Renal cortical epithelial cell (primary cell): Measurements from ENCODE around the gene ISCU. TPM values are rescaled to one million over a fixed set of nuclear protein-coding genes. Genes with fewer than 3 reads are reported as not detected.
"Not testable (repeated sequence)": the region's sequence is repeated elsewhere in the genome, so short reads cannot be mapped to it uniquely, and the experiment has no call there.

Source experiments
- DNase-seq: peaks from one replicate; pipeline ENCODE4 v3.0.0-alpha.2; 2011; ENCODE audit warnings: low read depth
- total RNA-seq: library from RNA; depleted of rRNA; stranded (reverse); fragments of >200 nt; gene quantifications from 2 replicates; pipeline ENCODE4 v1.2.3, GENCODE V29; 2014

ISCU gene
- total RNA-seq, 1 donor from 2014 or later, result 149 TPM

DNA sequence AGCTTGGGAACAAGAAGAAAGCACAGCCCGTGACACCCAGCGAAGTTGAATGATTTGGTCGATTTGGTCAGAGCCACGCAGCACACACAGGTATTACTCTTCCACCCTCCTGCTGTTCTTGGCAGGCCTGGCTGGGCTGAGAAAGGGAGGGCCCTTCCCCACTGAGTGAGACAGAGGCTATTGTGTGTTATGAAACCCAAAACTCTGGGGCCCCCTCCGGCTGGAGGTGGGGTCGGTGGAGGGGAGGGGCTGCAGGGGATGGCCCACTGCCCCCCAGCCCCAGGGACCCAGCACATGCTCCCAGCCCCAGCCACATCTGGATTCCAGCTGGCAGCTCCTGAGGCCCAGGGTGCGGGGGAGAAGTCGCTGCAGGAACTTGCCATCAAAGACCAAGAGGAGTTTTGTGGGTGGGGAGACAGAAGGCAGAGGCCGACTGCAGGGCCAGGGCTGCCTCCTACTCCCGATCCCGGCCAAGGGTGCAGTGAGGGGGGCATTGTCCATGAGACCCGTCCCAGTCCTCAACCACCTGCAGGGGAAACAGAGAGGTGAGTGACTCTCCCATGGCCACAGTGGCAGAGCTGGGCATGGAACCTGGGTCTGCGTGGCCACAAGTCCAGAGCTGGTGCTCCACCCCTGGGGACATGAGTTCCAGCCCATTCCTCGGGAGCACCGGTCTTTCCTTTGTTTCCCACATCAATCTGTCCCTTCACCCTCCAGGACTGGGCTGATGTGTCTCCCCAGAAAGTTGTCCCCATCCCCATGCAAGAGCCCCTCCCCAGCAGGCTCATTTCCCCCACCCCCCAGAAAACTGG, 26.8 kb downstream of the ISCU start:
- DNase-seq, result peak; percentile 28

DNA sequence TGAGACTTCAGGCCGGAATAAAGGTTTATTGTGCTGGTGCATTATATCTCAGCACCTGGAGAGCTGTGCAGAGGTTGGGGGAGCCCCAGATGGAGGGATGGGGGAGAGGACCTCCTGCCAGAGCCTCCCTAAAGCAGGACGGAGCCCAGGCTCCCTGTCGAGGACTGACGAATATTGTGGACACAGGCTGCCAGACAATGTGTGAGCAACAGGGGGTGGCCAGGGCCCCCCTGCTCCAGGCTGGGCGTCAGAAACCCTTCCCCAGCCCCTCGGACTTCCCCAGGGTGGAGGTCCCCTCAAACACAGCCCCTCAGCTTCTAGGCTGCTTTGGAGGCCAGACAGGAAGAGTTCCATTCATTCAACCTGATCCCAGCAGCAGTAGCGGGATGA, 27.4 kb downstream of the ISCU start:
- no peak for DNase-seq

DNA sequence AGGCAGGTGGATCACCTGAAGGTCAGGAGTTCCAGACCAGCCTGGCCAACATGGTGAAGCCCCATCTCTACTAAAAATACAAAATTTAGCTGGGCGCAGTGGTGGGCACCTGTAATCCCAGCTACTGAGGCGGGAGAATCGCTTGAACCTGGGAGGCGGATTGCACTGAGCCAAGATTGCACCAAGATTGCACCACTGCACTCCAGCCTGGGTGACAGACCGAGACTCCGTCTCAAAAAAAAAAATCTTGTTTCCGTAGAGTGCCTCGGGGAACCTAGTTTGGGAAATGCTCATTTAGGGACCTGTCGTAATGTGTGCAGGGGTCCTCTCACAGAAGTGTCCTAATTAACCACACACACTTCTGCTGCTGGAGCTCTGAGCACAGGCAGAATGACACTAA, 28.1 kb downstream of the ISCU start:
- not testable (repeated sequence) for DNase-seq

DNA sequence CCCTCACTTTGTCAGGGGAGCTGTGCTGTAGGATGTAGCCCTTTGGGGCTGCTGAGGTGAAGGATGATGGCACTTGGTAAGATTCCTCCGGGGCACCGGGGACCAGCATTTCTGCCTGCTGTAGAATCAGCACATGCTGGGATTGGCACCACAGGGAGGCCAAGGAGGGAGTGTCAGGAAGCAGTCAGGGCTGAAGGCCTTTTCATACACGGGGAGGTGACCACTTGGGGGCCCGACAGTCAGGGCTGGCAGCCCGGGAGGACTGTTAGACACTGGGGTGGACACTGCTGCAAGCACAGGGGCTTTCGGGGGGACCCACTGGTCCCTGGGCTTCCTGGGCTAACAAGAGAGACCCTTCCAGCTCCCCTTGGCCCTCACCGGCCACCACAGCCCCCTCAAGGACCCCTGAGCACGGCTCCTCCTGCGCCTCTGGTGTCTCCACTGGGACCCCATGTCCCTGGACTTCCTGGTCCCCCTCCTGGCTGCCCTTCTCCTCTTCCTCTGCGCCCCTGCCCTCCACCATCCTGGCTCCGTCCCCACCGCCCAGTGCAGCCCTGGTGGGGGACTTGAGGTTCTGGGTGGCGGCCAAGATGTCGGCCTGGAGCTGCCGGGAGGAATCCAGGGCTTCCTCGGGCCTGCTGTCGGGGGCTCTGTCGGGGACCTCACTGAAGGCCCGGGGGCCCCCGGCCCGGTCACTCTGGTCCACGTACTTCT, 29.0 kb downstream of the ISCU start:
- DNase-seq, result no peak

DNA sequence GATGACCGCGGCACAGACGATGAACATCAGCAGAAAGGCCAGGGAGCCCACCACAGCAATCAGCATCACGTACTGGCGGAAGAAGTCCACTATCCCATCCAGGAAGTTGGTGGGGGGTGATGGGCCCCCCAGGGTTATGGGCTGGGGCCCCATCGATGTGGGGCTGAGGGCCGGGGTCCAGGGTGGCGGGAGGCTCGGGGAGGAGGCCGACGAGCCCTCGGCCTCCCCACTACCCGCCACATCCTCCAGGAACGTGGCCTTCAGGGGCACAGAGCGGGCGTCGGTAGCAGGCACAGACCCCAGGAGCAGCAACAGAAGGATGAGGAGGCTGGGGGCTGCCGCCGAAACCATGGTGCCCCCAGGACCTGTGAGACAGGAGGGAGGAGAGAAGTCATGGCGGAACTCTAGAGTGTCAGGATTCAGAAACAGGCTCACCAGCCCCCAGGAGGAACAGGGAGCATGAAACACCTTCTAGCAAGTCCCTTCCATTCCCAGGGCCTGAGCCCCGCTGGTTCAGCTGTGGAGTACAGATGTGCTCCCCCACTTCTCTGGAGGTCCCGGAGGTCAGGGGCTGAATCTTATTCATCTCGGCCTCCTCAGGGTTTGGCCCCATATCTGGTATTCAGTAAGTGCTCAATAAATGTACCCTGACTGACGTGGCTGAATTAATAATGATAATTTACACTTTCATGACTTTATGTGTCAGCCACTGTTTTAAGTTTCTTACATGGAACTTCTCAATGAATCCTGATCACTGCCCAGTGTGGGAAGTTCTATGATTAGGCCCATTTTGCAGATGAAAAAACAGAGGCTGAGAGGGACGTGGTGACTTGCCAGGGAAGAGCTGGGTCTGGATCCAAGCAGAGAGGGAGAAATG, 29.9 kb downstream of the ISCU start:
- DNase-seq, result no peak

DNA sequence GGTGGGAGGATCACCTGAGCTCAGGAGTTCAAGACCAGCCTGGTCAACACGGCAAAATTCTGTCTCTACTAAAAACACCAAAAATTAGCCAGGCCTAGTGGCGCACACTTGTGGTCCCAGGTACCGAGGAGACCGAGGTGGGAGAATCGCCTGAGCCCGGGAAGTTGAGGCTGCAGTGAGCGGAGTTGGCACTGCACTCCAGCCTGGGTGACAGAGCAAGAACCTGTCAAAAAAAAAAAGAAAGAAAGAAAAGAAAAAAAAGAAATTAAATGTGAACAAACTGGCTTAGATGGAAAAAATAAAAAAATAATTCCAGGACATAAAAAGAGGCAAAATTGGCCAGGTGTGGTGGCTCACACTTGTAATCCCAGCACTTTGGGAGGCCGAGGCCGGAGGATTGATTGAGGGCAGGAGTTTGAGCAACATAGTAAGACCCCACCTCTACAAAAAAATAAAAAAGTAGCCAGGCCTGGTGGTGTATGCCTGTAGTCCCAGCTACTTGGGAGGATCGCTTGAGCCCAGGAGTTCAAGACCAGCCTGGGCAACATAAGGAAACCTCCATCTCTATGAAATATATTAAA, 32.0 kb downstream of the ISCU start:
- no peak for DNase-seq

DNA sequence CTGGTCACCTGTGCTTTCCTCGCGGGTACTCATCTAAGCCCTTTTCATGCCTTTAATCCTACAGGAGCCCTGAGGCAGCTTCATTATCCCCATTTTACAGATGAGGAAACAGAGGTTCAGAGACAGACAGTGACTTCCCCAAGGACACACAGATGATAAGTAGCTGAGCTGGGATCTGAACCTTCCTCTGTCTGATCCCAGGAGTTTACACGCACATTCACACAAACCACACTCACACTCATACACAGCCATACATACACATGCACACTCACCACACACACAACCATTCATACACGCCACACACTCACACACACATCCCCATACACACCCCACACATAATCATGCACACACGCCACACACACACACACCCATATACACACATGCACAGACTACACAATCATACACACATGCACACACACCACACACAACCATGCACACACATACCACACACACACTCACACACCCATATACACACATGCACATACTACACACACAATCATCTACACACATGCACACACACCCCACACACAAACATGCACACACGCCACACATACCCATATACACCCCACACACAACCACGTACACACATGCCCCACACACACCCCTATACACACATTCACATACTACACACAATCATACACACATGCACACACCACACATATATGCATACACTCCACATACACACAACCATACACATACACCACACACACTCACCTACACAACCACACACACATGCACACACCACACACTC, 32.7 kb downstream of the ISCU start:
- DNase-seq, result no peak

DNA sequence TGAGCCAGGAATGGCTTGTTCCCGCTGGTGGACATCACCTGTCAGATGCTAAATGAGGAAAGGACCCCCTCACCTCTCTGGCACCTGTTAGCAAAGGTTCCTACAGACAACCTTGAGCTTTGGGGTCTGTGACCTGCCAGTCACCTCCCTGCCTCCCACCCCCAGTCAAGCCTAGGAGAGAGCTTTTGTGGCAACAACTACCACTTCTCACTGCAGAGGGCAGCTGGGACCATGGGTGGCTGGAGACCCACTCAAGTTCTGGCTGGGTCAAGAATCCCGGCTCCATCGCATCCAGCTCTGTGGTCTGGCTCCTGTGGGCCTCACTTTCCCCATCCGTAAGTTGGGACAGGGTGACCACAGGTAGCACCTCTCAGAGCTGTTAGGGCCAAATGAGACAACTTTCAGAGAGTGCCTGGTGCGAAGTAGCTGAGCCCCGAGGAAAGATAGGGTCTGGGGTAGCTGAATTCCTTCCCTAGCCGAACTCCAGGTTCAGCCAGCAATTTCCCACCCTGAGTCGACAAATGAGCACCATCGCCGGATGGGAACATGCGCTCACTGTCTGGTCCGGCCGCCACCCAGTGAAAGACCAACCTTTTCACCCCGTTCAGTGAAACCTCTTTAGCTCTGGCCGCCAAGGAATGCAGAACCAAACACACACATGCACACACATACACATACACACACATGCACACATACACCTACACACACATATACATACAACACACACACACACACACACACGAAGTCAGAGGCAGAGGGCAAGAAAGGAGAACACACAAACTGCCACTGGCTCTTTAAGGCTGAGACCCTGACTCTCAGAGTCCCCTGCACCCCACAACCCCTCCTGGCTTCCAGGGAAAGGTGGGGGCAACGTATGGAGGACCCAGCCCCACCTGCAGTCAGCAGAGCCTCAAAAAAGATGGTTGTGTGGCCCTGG, 33.6 kb downstream of the ISCU start:
- no peak for DNase-seq

DNA sequence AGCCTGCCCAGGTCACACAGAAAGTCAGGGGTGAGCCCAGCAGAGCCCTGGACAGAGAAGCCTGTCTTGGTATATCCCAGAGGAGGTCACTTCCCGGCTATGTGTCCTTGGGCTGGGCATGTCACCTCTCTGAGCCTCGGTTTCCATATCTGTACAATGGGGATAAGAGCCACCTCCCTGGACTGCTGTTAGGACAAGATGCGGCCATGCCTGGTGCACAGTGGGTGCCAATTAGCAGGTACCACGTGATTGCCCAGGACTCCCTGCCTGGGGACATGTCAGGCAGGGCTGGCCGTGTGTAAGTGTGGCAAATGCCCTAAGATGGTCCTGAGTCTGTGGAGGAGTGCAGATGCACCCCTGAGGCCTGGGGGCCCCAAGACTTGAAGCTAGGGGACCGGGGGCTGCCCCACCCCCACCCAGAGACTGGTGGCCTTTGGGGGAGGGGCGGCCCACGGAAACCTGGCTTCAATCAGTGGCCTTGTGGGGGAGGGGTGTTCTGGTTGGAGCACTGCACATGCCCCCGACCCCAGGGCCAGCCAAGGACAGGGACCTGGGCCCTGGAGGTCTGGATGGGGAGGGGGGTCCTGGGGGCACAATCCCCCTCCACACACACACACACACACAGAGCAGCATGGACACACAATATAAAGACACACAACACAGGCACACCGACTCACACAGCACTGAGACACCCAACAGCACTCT, 34.6 kb downstream of the ISCU start:
- DNase-seq, result no peak

DNA sequence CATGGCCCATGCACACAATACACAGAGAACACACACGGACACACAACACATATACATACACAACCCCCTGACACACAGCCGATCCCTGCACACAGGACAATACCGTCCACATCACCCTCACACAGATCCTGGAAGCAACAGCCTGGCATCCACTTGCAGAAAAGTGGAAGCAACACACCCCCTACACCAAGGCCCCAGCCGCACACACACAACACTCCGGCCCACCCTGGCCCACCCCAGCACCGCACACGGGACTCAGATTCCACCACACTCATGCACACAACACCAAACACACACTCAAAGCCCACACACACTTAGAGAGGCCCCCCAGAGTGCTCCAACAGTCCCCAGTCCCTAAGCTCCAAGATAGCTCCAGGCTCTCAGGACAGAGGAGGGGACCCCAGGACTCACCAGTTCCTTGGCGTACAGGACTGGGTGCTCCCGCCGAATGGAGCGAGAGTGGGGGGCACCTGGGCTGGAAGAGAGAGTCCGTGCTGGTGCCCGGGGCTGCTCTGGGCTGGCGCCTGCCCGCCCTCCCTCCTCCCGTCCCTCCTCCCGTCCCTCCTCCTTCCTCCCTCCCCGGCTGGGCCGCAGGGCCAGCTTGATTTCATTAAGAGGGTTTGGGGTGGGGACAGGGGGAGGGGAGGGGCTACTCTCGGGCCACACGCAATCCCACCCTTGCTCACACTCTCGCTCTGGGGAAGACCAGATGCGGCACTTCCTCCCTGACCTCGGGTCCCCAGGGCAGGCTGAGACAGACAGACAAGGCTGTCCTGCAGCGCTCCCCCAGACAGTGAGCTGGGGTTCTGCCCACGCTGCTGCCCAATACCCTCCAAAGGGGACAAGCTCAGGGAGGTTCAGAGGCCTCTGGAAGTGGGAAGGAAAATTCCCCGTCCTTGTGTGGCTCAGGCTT, 35.4 kb downstream of the ISCU start, which contains the start of gene TMEM119:
Gene TMEM119 (minus strand): TSS at position 526 of the 913 bp plus-strand sequence. CDS start 5,701 bp downstream, outside the sequence.
- no peak for DNase-seq

DNA sequence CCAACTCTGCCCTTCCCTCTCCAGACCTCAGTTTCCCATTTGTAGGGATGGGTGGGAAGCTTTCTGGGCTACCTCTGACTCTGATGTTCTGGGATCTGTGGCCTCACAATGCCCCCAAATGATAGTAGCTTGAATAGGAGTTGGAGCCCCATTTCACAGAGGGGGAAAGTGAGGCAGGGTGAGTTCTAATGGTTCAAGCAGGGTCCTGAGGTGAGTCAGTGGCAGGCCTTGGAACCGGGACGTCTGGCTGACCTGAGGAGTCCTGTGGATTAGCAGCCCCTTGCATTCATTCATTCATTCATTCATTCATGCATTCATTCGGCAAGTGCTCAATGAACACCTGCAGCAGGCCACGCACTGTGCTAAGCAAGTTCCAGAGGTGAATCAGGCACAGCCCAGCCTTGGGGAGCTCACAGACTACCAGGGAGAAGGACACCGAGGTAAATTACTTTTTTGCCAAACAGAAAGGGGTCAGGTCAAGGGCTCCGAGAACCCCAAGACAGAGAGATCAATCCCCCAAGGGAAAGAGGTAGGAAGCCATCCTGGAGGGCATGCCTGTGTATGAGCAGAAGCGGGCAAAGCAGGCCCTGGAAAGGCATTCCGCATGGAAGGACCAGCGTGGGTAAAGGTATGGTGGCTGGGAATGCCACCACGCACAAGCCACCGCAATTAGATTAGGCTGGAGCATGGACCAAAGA, 36.3 kb downstream of the ISCU start:
- DNase-seq, result no peak

DNA sequence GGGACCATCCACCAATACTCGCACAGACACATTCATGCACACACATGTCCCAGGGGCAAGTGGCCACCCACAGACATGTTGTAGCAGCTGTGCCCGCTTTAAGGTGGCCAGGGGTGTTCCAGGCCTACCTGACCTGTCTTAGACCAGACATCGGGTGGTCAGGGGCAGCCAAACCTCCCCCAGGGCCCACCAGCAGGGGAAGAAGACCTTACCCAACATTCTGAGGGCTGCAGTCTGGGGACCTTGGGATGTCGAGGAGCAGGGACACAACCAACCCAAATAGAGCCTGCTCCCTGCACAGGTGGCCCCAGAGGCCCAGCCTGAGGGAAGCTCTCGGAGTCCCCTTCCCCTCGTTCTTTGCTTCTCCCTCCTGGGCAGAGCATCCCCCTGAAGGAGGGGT, 37.1 kb downstream of the ISCU start:
- no peak for DNase-seq

DNA sequence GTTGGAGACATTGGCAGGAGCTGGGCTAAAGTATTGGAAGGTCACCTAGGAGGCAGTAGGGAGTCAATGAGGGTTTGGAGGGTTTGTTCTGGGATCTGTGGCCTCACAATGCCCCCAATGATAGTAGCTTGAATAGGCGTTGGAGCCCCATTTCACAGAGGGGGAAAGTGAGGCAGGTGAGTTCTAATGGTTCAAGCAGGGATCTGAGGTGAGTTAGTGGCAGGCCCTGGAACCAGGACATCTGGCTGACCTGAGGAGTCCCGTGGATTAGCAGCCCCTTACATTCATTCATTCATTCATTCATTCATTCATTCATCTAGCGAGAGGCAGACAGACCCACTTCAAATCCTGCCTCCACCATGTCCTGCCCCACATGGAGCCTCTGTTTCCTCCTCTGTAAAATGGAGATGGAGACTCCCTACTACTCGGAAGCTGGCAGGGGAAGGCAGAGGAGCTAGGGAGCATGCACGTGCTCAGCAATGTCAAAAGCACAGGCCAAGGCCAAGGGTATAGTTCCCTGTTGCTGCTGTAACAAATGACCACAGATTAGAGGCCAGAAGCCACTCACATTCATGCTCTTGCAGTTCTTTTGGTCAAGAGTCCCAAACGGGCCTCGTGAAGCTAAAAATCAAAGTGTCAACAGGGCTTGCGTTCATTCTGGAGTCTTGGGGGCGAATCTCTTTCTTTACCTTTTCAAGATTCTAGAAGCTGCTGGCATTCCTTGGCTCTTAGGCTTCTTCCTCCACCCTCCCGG, 37.7 kb downstream of the ISCU start:
- DNase-seq, result no peak

DNA sequence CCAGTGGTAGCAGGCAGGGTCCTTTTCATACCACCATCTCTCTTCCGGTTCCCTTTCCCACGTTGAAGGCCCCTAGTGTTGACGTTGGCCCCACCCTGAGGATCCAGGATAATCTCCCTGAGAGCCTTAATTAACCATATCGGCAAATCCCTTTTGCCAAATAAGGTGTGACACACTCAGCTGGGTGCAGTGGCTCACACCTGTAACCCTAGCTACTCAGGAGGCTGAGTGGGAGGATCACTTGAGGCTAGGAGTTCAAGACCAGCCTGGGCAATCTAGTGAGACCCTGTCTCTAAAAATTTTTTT, 38.3 kb downstream of the ISCU start:
- no peak for DNase-seq

DNA sequence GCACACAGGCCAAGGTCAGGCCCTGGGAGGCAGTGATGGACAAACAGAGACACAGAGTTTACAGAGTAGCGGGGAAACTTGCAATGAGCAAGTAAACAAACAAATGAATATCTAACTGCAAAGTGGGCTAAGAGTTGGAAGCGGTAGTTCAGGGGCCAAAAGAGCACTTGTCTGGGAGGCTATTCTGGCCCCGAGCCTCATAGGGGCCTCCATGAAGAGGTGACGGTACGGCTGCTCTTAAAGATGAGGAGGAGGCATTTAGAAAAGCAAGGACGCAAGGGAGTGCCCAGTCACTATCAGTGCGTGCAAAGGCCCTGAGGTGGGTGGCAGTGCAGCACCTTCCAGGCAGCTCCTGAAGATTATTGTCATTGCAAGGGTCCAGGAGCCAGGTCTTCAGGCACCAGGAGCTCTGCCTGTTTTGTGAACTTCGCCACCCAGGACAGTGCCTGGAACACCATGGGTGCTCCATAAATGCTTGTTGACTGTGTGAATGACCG, 39.9 kb downstream of the ISCU start:
- DNase-seq, result no peak

DNA sequence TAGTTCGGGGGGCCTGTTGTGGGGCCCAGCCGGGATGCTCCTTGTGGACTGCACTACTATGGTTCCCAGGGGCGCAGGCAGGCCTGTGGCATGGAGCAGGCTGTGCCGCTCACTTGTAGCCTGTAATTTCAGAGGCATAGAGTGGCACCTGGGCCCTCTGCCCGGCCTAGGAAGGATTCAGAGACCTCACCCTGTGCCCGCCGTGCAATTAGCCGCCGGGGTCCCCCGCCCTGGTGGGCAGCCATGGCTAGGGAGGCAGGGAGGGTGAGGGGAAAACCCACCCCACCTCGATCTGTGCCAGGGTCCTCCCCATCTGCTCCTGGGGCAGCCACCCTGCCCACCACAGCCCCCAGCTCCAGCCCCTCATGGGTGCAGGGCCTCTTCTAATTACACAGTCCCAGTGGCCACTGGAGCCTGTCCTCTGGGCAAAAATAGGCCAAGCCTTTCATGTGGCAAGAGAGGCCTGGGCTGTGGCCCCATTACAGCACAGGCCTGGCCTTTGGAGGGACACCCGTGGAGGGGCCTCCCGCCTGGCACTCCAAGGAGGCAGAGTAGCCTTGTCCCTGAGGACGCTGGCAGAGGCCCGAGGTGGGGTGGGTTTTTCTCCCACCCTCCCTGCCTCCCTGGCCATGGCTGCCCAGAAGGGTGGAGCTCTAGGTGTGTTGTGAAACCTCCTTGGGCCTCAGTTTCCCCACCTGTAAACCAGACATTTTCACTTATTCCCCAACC, 40.7 kb downstream of the ISCU start:
- no peak for DNase-seq
